ENCODE measurements around the gene OOSP3.
"Not testable (repeated sequence)": the region's sequence is repeated elsewhere in the genome, so short reads cannot be mapped to it uniquely, and the experiment has no call there.

Gene OOSP3

GRCh38 chr11:59877784-59878183 is 798 bp upstream of the OOSP3 start:
- Histone ChIP-seq H3K4me3 (ENCODE audit: low read depth, low read length) (no peak overlapping the region), H3K27me3 (replicated peaks) (no peaks in the 10 kb centered on the region), H3K36me3 (replicated peaks) (no peaks in the 10 kb centered on the region), H3K27ac (no peak overlapping the region)
- no peak for TF ChIP-seq CTCF (IDR thresholded peaks at IDR 0.05; ENCODE audit: low read depth, low read length, missing control alignments)
- no peak for DNase-seq
- in situ Hi-C loops (cut with HindIII; ENCODE audit: low pct_ligation_motif_present, low sequenced_read_pairs): no loop called here

GRCh38 chr11:59879567-59879966 is 985 bp downstream of the OOSP3 start:
- no peak for DNase-seq
- no peak overlapping the region for H3K4me3 ChIP-seq (ENCODE audit: low read depth, low read length)
- TF ChIP-seq CTCF (IDR thresholded peaks at IDR 0.05; ENCODE audit: low read depth, low read length, missing control alignments): no peak
- H3K36me3 ChIP-seq (replicated peaks): no peaks in the 10 kb centered on the region
- H3K27ac ChIP-seq: no peak overlapping the region
- in situ Hi-C loops (cut with HindIII; ENCODE audit: low pct_ligation_motif_present, low sequenced_read_pairs): no loop called here
- no peaks in the 10 kb centered on the region for H3K27me3 ChIP-seq (replicated peaks)

- Histone ChIP-seq H3K27ac (no peak overlapping the region), H3K4me3 (ENCODE audit: low read depth, low read length) (no peak overlapping the region), H3K27me3 (replicated peaks) (no peaks in the 10 kb centered on the region), H3K36me3 (replicated peaks) (no peaks in the 10 kb centered on the region)
- in situ Hi-C loops (cut with HindIII; ENCODE audit: low pct_ligation_motif_present, low sequenced_read_pairs): no loop called here
- no peak for TF ChIP-seq CTCF (IDR thresholded peaks at IDR 0.05; ENCODE audit: low read depth, low read length, missing control alignments)
- DNase-seq: no peak
Observed at GRCh38 chr11:59883597-59883996, 5.0 kb downstream of the OOSP3 start.

- H3K27ac ChIP-seq; H3K4me3 ChIP-seq (ENCODE audit: low read depth, low read length); H3K36me3 ChIP-seq (replicated peaks); DNase-seq; H3K27me3 ChIP-seq (replicated peaks); in situ Hi-C loops (cut with HindIII; ENCODE audit: low pct_ligation_motif_present, low sequenced_read_pairs): not testable (repeated sequence)
Observed at GRCh38 chr11:59887156-59887555, 8.6 kb downstream of the OOSP3 start.

GRCh38 chr11:59891781-59892181 is 13.2 kb downstream of the OOSP3 start:
- H3K27me3 ChIP-seq (replicated peaks): no peaks in the 10 kb centered on the region
- in situ Hi-C loops (cut with HindIII; ENCODE audit: low pct_ligation_motif_present, low sequenced_read_pairs): no loop called here
- no peak overlapping the region for H3K27ac ChIP-seq
- DNase-seq: peak; percentile 69
- no peaks in the 10 kb centered on the region for H3K36me3 ChIP-seq (replicated peaks)
- H3K4me3 ChIP-seq (ENCODE audit: low read depth, low read length): no peak overlapping the region
- TF ChIP-seq CTCF (IDR thresholded peaks at IDR 0.05; ENCODE audit: low read depth, low read length, missing control alignments): no peak

- no peak for TF ChIP-seq CTCF (IDR thresholded peaks at IDR 0.05; ENCODE audit: low read depth, low read length, missing control alignments)
- in situ Hi-C loops (cut with HindIII; ENCODE audit: low pct_ligation_motif_present, low sequenced_read_pairs): no loop called here
- DNase-seq: no peak
- H3K4me3 ChIP-seq (ENCODE audit: low read depth, low read length): no peak overlapping the region
- H3K27me3 ChIP-seq (replicated peaks): no peaks in the 10 kb centered on the region
- H3K36me3 ChIP-seq (replicated peaks): no peaks in the 10 kb centered on the region
- H3K27ac ChIP-seq: no peak overlapping the region
Observed at GRCh38 chr11:59894616-59895015, 16.0 kb downstream of the OOSP3 start.

Measured in brain microvascular endothelial cell (primary cell).